Urothelium cell line (cell line): Measurements from ENCODE around the gene MAD2L1BP.

Experiments used
- DNase-seq: peaks from one replicate; pipeline ENCODE4 v3.0.0; 2011; ENCODE audit warnings: low spot score, mixed read lengths
- FAIRE-seq: peaks from 2 replicates; lab custom pipeline; 2011; peaks lifted over from hg19 to GRCh38; lab: Jason Lieb, UNC

Gene MAD2L1BP

DNA sequence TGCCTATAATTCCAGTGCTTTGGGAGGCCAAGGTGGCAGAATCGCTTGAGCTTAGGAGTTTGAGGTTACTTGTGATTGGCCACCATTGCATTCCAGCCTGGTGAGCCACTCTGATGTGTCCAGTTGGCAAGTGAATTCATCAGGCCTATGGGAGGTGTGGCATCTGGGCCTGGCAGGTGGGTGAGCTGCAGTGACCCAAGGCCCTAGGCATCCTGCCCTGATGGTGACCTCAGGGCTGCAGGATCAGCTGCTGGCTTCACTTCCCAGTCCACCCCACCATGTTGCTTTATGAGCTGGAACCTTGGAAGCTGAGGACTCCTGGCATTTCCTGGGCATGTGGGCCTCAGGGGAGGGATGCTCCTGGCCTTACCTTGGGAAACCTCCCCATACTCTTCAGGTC is 29.7 kb downstream of the MAD2L1BP start:
- no peak for FAIRE-seq
- DNase-seq, result no peak

GRCh38 chr6:43666196-43666920 is 30.7 kb downstream of the MAD2L1BP start:
- DNase-seq (no peak), FAIRE-seq (no peak)

GRCh38 chr6:43667245-43668150 is 31.9 kb downstream of the MAD2L1BP start:
- FAIRE-seq (peak; percentile 65), DNase-seq (peak; percentile 87)

GRCh38 chr6:43668151-43669028 is 32.8 kb downstream of the MAD2L1BP start:
- no peak for FAIRE-seq

GRCh38 chr6:43669050-43669921 is 33.6 kb downstream of the MAD2L1BP start:
- FAIRE-seq (no peak), DNase-seq (no peak)

More at GRCh38 chr6:43668151-43669028, 32.8 kb downstream of the MAD2L1BP start:
- DNase-seq, result peak; percentile 67

GRCh38 chr6:43669922-43670622 is 34.4 kb downstream of the MAD2L1BP start:
- no peak for DNase-seq
- no peak for FAIRE-seq

- no peak for DNase-seq
- FAIRE-seq, result no peak
Observed at GRCh38 chr6:43670623-43670986, 35.0 kb downstream of the MAD2L1BP start.

DNA sequence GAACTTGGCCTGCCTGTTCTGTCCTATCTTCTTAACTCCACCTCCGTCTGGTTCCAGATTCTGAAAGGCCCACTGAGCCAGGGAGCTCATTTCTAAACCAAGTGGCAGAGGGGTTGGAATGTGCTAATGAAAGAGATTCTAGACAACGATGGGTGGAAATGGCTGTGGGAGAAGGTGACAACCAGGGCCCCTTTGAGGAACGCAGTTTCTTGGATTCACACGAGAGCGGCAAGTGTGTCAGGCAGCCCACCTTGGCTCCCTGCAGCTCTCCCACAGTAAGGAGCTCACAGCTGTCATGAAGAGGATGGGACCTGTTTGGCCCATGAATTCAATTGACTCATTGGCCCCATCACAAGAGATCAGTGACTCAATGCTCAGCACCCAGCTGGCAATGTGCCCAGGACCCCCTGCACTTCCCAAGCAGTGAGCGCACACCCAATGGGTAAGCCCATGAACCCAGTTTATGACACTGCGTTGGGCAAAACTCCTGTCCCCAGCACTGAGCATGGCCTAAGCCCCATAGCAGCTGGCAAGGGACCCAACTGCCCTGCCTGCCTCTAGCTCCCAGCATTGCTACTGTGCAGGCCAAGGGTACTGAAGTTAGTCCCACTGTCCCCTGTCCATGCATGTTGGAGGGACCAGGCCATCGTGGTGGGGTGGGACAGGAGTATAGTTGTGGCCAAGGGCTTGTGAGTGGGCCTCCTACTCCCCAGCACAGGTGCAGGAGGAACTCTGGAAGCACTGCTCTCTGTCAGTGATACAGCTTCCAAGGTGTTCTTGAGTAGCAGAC is 35.6 kb downstream of the MAD2L1BP start:
- FAIRE-seq, result no peak
- DNase-seq, result no peak

DNA sequence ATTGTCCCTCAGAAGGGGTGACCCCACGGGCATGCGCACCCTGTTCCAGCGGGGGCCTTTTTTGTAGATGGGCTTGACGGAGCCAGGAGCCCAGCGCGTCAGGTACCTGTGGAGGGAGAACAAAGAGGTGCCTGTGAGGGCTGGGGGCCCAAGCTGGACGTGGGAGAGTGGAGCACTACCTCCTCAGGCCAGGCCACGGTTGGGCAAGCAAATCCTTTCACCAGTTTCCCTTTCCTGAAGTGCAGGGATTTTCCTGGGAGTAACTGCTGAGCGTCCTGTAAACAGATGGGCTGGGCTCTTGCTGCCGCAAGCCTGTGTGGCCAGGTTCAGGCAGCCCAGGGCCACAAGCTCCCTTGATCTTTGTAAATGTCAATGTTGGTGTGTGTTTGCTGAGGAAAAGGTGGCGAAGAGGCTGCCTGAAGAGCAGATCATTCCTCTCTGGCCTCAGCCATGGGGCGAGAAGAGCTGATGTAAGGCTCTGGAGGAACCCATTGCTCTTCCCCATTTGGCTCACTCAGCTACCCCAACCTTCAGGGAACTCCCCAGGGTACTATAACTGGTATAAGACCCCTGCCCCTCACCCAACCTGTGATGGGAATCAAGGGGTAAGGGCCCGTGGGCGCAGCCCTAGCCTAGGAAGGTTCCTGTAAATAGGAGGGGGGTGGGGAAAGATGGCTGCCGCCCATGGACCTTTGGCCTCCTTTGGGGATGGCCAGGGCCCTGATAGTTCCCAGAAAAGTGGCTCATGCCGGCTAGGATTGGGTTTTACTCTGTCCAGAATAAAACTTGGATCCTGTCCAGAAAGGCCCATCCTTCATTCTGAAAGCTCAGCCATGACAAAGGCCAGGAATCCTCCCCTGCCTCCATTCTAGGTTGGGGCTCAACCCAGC is 36.4 kb downstream of the MAD2L1BP start:
- DNase-seq (no peak), FAIRE-seq (no peak)

DNA sequence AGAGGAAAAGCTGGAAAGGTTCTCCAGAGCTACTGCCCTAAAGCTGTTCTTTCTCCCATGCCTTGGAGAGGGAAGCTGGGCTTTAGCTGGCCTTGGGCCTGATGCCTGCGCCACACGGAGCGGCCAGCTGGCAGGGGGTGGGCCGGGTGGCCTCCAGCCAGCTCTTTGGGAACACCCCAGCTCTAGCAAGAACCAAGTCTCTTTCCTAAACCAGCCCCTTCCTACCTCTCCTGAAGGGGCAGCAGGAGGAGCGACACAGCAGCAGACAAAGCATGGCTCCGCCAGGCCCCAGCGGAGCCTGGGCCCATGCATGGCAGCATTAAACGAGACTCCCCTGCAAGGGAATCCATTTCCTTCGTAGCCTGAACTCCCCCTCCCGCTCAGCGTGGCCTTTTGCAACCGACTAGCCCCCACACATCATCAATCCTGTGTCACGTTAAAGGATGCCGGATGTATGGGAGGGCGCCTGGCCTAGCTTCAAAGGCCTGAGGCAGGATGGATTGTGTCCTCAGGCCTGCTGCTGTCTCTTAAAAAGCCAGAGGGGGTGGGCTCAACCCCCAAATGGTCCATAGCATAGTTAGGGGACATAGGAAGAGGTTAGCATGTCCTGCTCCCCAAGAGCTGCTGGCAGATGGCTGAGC is 37.9 kb downstream of the MAD2L1BP start:
- no peak for FAIRE-seq

GRCh38 chr6:43674291-43674690 is 38.7 kb downstream of the MAD2L1BP start:
- DNase-seq (no peak), FAIRE-seq (no peak)

More for the DNA sequence above, 37.9 kb downstream of the MAD2L1BP start:
- DNase-seq, result no peak

DNA sequence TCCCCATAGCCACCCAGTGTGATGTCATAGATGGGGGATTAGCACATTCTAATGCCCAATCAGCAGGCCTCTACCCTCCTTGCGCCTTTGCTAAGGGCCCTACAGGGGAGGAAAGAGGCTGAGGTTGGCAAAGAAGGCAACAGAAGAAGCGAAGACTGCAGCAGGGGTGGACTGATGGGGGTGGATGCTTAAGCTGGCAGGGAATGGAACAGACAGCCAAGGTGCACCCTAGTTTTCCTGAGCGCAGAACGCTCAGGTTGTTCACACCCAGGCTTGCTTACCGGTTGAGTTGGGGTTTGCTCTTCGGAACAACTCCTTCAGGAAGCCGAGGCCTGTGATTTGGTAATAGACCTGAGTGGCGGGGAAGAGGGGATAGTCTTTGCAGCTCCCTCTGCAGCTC is 39.3 kb downstream of the MAD2L1BP start:
- DNase-seq (no peak), FAIRE-seq (no peak)

DNA sequence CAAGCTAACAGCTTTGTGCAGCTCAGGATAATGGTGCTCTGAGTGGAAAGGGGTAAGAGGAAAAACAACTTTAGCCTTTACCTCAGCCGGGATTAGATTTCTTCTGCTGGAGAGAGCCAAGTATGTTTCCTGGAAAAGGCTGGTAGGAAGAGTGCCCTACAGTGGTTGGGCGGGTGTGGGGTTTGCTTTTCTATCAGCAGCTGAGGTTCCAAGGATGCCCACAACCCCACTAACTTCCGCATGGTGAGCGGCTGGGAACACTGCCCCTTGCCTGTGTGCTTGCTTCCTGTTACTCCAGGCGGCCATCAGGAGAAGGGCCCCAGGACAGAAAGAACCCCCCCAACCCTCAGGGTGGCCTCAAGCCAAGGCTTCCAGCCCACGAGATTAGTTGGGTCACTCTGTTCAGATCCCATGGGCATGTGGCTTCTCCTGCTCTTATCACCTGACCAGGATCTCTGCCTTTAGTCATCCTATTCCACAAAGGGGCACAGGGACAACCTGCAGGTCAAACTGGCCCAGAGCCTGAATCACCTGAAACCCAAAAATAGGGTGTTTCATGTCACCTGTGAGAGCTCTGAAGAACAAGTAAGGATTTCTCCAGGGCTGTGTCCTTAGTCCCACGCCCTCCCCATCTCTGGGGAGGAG is 41.4 kb downstream of the MAD2L1BP start:
- DNase-seq (no peak), FAIRE-seq (no peak)

GRCh38 chr6:43677759-43678158 is 42.1 kb downstream of the MAD2L1BP start:
- DNase-seq (no peak), FAIRE-seq (no peak)

DNA sequence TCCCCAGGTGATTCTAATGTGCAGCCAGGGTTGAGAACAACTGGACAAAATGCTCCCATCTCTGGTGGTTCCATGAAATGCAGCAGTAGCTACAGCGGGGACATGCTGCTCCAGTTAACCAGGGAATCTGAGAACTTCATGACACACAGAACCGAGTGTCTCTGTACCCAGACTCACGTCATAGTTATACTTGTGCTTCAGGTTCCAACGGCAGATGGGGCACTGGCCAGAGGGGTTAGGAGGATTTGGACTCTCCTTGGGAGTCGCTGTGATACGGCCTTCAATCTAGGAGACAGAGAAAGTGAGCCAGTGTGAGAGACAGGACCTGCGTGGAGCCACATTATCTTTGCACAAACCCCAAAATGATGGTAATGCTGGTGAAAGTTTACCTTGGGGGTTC is 42.7 kb downstream of the MAD2L1BP start:
- FAIRE-seq, result no peak
- no peak for DNase-seq

DNA sequence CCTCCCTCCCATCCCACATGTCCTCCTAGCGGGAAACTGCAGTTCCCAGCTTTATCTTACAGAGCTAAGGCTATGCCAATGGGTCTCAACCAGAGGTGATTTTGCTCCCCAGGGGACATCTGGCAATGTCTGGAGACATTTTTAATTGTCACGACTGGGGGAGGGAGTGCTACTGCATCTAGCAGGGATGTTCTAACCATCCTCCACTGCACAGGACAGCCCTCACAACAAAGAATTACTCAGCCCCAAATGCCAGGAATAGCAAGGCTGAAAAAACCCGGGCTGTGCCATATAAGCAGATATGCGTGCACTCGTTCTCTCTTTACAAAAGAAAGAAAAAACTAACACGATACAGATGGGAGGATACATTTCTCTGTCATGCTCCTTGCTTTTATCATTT is 43.4 kb downstream of the MAD2L1BP start:
- DNase-seq (no peak), FAIRE-seq (no peak)
